GM18870 (cell line): ENCODE measurements around the gene ABCB6.

Source experiments
- ATAC-seq: cut with Tn5 transposase; IDR thresholded peaks from one replicate; pipeline ENCODE4 v1.9.1; 2021; ENCODE audit warnings: moderate library complexity; ENCODE audit not compliant: unreplicated experiment

Gene ABCB6

GRCh38 chr2:219186754-219187456 is 31.9 kb downstream of the ABCB6 start:
- ATAC-seq: no peak

GRCh38 chr2:219184121-219184520 is 34.6 kb downstream of the ABCB6 start:
- ATAC-seq: no peak

GRCh38 chr2:219183151-219183772 is 35.5 kb downstream of the ABCB6 start:
- ATAC-seq: no peak

- ATAC-seq: no peak
Observed at GRCh38 chr2:219182331-219183150, 36.2 kb downstream of the ABCB6 start.

- no peak for ATAC-seq
Observed at GRCh38 chr2:219181531-219181930, 37.2 kb downstream of the ABCB6 start.

- no peak for ATAC-seq
Observed at GRCh38 chr2:219180961-219181360, 37.8 kb downstream of the ABCB6 start.

- no peak for ATAC-seq
Observed at GRCh38 chr2:219179601-219180465, 38.9 kb downstream of the ABCB6 start.

GRCh38 chr2:219178377-219179175 is 40.2 kb downstream of the ABCB6 start:
- no peak for ATAC-seq

- ATAC-seq: peak; percentile 43
Observed at GRCh38 chr2:219177552-219178376, 41.0 kb downstream of the ABCB6 start, which contains the start of gene RETREG2. Gene RETREG2, plus strand, starts transcription at chr2:219178275. Its CDS starts 78 bp downstream, at chr2:219178353.

GRCh38 chr2:219176818-219177551 is 41.8 kb downstream of the ABCB6 start, which contains the start of gene CNPPD1:
Gene CNPPD1, minus strand, starts transcription at chr2:219176925. Its CDS starts 97 bp downstream, at chr2:219176828.
- peak; percentile 43 for ATAC-seq

- ATAC-seq: peak; percentile 22
Observed at GRCh38 chr2:219175928-219176817, 42.6 kb downstream of the ABCB6 start.

- ATAC-seq: no peak
Observed at GRCh38 chr2:219175486-219175885, 43.3 kb downstream of the ABCB6 start.

GRCh38 chr2:219174801-219175200 is 44.0 kb downstream of the ABCB6 start:
- ATAC-seq: no peak

- ATAC-seq: no peak
Observed at GRCh38 chr2:219174146-219174545, 44.6 kb downstream of the ABCB6 start.

- ATAC-seq: no peak
Observed at GRCh38 chr2:219173176-219173575, 45.6 kb downstream of the ABCB6 start.

GRCh38 chr2:219172231-219173154 is 46.3 kb downstream of the ABCB6 start:
- ATAC-seq: no peak
